GM18511 (cell line): ENCODE results near the gene SNX13.
"Not testable (repeated sequence)": the region's sequence is repeated elsewhere in the genome, so short reads cannot be mapped to it uniquely, and the experiment has no call there.

Experiments used
- ATAC-seq: cut with Tn5 transposase; IDR thresholded peaks from one replicate; pipeline ENCODE4 v1.9.1; 2021; ENCODE audit warnings: mild to moderate bottlenecking, moderate library complexity; ENCODE audit not compliant: unreplicated experiment

The SNX13 gene

GRCh38 chr7:17915796-17916195 is 24.5 kb downstream of the SNX13 start:
- ATAC-seq, result no peak

GRCh38 chr7:17915168-17915567 is 25.1 kb downstream of the SNX13 start:
- no peak for ATAC-seq

GRCh38 chr7:17913250-17913649 is 27.0 kb downstream of the SNX13 start:
- no peak for ATAC-seq

- ATAC-seq, result no peak
These were observed 27.6 kb downstream of the SNX13 start for GRCh38 chr7:17912536-17913235.

GRCh38 chr7:17912050-17912449 is 28.2 kb downstream of the SNX13 start:
- no peak for ATAC-seq

- ATAC-seq, result no peak
These were observed 29.9 kb downstream of the SNX13 start for GRCh38 chr7:17910377-17910776.

- ATAC-seq, result not testable (repeated sequence)
These were observed 31.0 kb downstream of the SNX13 start for GRCh38 chr7:17909310-17909709.

- no peak for ATAC-seq
These were observed 33.3 kb downstream of the SNX13 start for GRCh38 chr7:17907014-17907413.

- no peak for ATAC-seq
These were observed 37.0 kb downstream of the SNX13 start for GRCh38 chr7:17903337-17903736.

GRCh38 chr7:17902599-17902998 is 37.7 kb downstream of the SNX13 start:
- no peak for ATAC-seq

- ATAC-seq, result no peak
These were observed 39.8 kb downstream of the SNX13 start for GRCh38 chr7:17900464-17900863.

- ATAC-seq, result no peak
These were observed 42.2 kb downstream of the SNX13 start for GRCh38 chr7:17898111-17898510.

GRCh38 chr7:17887286-17887685 is 53.0 kb downstream of the SNX13 start:
- no peak for ATAC-seq

- no peak for ATAC-seq
These were observed 57.6 kb downstream of the SNX13 start for GRCh38 chr7:17882685-17883084.

GRCh38 chr7:17879075-17879661 is 61.1 kb downstream of the SNX13 start:
- no peak for ATAC-seq

GRCh38 chr7:17878627-17879026 is 61.7 kb downstream of the SNX13 start:
- no peak for ATAC-seq

GRCh38 chr7:17871815-17872533 is 68.3 kb downstream of the SNX13 start:
- no peak for ATAC-seq

- ATAC-seq, result no peak
These were observed 69.9 kb downstream of the SNX13 start for GRCh38 chr7:17870406-17870805.

GRCh38 chr7:17863809-17864143 is 76.5 kb downstream of the SNX13 start:
- no peak for ATAC-seq

- ATAC-seq, result no peak
These were observed 77.0 kb downstream of the SNX13 start for GRCh38 chr7:17863095-17863808.

GRCh38 chr7:17856251-17856650 is 84.0 kb downstream of the SNX13 start:
- ATAC-seq, result no peak

- no peak for ATAC-seq
These were observed 85.1 kb downstream of the SNX13 start for GRCh38 chr7:17855202-17855601.
